ENCODE measurements around the gene MOB3C.
"Not testable (repeated sequence)": the region's sequence is repeated elsewhere in the genome, so short reads cannot be mapped to it uniquely, and the experiment has no call there.

The MOB3C gene

GRCh38 chr1:46616277-46617107 lies at the start of gene MOB3C:
Gene MOB3C (minus strand): TSS chr1:46616811. CDS start chr1:46613321, 3,490 bp downstream.
- peak; percentile 66 to 68 for DNase-seq

DNA sequence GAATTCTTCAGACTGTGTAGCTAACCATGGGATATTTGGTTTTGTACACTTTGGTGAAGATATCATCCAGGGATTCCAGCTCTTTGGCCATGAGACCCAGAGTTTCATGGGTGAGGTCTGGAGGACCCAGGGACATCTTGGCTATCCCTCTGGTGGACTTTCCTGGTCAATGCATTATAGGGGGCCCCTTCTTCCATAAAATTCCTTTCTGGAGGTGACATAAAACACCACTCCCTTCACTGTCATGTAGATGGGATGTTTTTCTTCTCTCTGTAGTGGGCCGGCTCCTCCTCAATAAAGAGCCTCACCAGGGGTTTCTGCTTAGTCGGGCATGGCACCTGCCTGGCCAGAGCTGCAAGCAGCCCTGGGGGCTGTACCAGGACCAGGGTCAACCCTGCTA lies 49.4 kb upstream of the MOB3C start:
- DNase-seq, result no peak

DNA sequence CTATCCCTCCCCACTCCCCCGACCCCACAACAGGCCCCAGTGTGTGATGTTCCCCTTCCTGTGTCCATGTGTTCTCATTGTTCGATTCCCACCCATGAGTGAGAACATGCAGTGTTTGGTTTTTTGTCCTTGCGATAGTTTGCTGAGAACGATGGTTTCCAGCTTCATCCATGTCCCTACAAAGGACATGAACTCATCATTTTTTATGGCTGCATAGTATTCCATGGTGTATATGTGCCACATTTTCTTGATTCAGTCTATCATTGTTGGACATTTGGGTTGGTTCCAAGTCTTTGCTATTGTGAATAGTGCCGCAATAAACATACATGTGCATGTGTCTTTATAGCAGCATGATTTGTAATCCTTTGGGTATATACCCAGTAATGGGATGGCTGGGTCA lies 46.3 kb upstream of the MOB3C start:
- not testable (repeated sequence) for DNase-seq

- not testable (repeated sequence) for DNase-seq
These were observed 43.5 kb upstream of the MOB3C start for GRCh38 chr1:46660116-46660515.

DNA sequence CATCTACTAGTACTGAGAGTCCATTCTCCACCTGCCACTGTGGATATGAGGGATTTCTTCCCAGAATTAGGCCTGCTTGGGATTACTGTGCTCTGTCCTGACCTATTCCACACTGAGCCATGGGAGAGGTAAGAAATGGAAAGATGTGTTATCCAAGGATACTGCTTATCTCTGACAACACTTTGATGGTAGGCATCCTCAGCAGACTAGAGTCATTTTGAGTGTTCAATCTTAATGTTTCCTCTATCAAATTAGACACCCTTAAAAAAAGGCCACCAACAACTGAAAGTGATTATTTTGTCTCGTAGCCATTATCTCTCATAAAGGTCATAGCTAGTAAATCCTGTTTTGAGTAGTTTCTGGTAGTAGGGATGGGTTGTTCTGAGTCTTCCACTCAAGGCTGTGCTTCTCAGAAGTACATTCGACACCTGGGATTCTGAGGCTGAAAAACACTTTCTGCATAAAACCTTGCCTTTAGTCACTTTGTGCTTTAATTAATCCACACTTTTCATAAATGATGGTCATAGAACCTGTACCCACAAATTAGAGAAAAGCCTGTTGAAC lies 42.8 kb upstream of the MOB3C start:
- DNase-seq, result no peak

DNA sequence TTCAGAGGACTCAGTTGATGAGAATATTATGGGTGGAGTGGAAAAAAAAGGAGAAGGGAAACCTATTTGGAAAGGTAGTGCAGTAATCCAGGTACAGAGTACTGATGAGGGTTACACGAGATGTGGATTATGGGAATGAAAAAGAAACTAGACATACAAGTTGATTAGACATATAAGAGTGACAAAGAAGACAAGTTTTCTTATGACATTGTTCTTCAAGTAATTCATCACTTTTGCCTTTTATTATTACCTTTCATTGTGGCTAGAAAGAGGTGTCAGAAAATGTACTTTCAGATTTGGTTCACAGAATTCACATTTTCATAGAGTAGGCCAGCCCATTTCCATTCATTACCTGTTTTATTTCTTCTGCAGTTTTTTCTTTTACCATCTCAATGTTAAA lies 41.2 kb upstream of the MOB3C start:
- DNase-seq, result no peak

- DNase-seq, result no peak
These were observed 40.0 kb upstream of the MOB3C start for GRCh38 chr1:46656643-46657042.

- no peak for DNase-seq
These were observed 39.2 kb upstream of the MOB3C start for GRCh38 chr1:46655848-46656247.

- DNase-seq, result not testable (repeated sequence)
These were observed 38.1 kb upstream of the MOB3C start for GRCh38 chr1:46654698-46655097.

- DNase-seq, result no peak
These were observed 37.4 kb upstream of the MOB3C start for GRCh38 chr1:46654012-46654411.

- DNase-seq, result no peak
These were observed 36.9 kb upstream of the MOB3C start for GRCh38 chr1:46653405-46653958.

- no peak for DNase-seq
These were observed 35.9 kb upstream of the MOB3C start for GRCh38 chr1:46652321-46653100.

- DNase-seq, result not testable (repeated sequence)
These were observed 34.5 kb upstream of the MOB3C start for GRCh38 chr1:46651152-46651551.

DNA sequence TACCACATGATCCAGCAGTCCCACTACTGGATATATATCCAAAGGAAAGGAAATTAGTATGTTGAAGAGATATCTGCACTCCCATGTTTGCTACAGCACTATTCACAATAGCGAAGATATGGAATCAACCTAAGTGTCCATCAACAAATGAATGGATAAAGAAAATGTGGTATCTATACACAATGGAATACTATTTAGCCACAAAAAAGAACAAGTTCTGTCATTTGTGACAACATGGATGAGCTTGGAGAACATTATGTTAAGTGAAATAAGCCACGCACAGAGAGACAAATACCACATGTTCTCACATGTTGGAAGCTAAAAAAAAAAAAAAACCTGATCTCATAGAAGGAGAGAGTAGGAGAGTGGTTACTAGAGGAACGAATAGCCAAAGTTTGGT lies 33.9 kb upstream of the MOB3C start:
- DNase-seq, result no peak

DNA sequence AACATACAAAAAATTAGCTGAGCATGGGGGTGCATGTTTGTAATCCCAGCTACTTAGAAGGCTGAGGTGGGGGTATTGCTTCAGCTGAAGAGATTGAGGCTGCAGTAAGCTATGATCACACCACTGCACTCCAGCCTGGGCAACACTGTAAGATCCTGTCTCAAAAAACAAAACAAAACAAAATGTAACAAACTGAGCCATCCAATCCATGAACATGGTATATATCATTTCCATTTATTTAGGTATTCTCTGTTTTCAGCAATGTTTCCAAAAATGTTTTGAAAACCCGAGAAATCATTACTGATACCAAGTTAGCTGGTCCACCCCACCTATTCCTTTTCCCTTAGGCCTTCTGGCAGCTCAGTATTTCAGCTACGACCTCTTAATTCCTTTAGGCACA lies 33.2 kb upstream of the MOB3C start:
- DNase-seq, result no peak

DNA sequence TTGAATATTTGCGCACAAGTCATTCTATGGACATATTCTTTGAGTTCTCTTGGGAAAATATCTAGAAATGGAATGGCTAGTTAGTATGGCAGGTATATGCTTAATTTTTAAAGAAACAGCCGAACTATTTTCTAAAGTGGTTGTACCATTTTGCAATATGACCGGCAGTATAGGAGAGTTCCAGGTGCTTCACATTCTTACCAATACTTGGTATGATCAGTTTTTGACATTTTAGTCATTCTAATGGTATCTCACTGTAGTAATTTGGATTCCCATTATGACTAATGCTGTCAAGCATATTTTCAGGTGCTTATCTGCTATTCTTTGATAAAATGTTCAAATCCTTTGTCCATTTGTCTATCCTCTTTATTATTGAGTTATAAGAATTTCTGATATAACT lies 31.0 kb upstream of the MOB3C start:
- DNase-seq, result no peak

- DNase-seq, result no peak
These were observed 30.2 kb upstream of the MOB3C start for GRCh38 chr1:46646844-46647243.

GRCh38 chr1:46646331-46646730 lies 29.7 kb upstream of the MOB3C start:
- no peak for DNase-seq

- DNase-seq, result no peak
These were observed 29.2 kb upstream of the MOB3C start for GRCh38 chr1:46645815-46646214.

DNA sequence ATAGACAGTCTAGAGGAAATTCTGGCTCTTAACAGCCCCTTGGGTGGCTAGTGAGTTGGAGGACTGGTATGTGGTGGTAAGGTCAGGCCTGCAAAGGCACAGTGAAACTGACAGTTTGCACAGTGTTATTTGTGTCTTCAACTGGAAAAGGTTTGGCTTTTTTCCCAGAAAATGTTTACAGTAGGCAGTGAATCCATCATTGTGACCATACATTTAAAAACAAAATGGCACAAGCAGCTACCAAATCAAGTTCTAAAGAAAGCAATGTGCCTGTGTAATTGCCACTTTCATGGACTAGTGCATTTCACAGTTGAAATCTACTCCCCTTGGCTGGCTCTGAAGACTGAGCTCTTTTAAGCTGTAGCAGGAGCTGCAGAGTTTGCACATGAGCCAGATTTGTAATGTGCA lies 26.8 kb upstream of the MOB3C start:
- no peak for DNase-seq

GRCh38 chr1:46642115-46642680 lies 25.6 kb upstream of the MOB3C start:
- no peak for DNase-seq

DNA sequence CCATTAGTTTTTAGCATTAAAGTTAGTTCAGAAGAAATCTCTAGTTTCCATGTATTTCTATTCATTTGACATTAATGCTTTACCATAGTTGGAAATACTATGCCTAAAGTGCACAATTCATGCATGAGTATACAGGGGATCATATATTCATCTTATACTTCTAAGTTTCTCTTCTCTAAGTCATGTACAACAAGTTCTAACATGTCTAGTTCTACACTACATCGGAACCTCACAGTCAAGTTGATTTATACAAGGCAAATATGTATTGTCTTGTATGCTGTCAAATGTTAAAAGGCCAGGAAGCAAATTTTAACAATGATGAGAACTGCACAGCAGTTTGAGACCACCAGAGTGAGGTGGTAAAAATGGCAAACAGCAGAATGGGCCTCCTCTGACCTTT lies 22.9 kb upstream of the MOB3C start:
- no peak for DNase-seq

- DNase-seq, result no peak
These were observed 22.3 kb upstream of the MOB3C start for GRCh38 chr1:46638921-46639320.
